Endothelial cell of umbilical vein (primary cell): ENCODE data around the gene CSMD2.

Source experiments
- CTCF ChIP-seq, 2 donors: IDR thresholded peaks; 1 replicate in 1 of 2; 2 replicates in 1 of 2; pipeline ENCODE4 v1.5.1; 2011; ENCODE audit warnings: low read length in 2 of 2, mild to moderate bottlenecking in 2 of 2, moderate library complexity in 2 of 2, control low read depth in 1 of 2, inconsistent platforms in 1 of 2, low read depth in 1 of 2; ENCODE audit not compliant: insufficient read depth in 1 of 2; ENCODE audit errors: extremely low read depth in 1 of 2
- EZH2 ChIP-seq: IDR thresholded peaks from 2 replicates; pipeline ENCODE4 v1.6.1; 2012; ENCODE audit warnings: borderline replicate concordance, low read depth, mild to moderate bottlenecking, moderate library complexity, low read length, inconsistent platforms; ENCODE audit not compliant: severe bottlenecking
- GATA2 ChIP-seq: IDR thresholded peaks from 2 replicates; pipeline ENCODE4 v1.7.0; 2011; ENCODE audit warnings: low read depth, mild to moderate bottlenecking, moderate library complexity, mixed read lengths, low read length; ENCODE audit not compliant: insufficient read length, insufficient read depth
- JUN ChIP-seq: IDR thresholded peaks from 2 replicates; pipeline ENCODE4 v1.6.1; 2011; ENCODE audit warnings: borderline replicate concordance, low read depth; ENCODE audit not compliant: insufficient read length, insufficient read depth
- MAX ChIP-seq: IDR thresholded peaks from 2 replicates; pipeline ENCODE4 v1.6.1; 2011; ENCODE audit not compliant: insufficient read depth, insufficient read length
- MYC ChIP-seq: IDR thresholded peaks from one replicate; pipeline ENCODE4 v1.6.1; 2011; ENCODE audit warnings: mild to moderate bottlenecking, low read depth, low read length
- POLR2A ChIP-seq: IDR thresholded peaks from 2 replicates; pipeline ENCODE4 v1.6.1; 2012; ENCODE audit warnings: low read depth, mild to moderate bottlenecking, control low read depth, low read length
- POLR2AphosphoS5 ChIP-seq: IDR thresholded peaks from 2 replicates; pipeline ENCODE4 v1.6.1; 2012; ENCODE audit warnings: low read depth, mild to moderate bottlenecking, control low read depth, low read length, moderate library complexity; ENCODE audit not compliant: insufficient read depth

- TF ChIP-seq POLR2AphosphoS5 (no peak), POLR2A (no peak), CTCF (IDR thresholded peaks at IDR 0.05; ENCODE audit: extremely low read depth in 1 of 2, insufficient read depth in 1 of 2, low read depth in 1 of 2, low read length in 2 of 2) (no peak), EZH2 (no peak), MYC (no peak), MAX (no peak), JUN (no peak), GATA2 (no peak)
Observed at GRCh38 chr1:34054920-34055319, 110.1 kb downstream of the CSMD2 start.
